Fibroblast of upper back skin (primary cell): ENCODE data around the gene DHPS.
"Not testable (repeated sequence)": the region's sequence is repeated elsewhere in the genome, so short reads cannot be mapped to it uniquely, and the experiment has no call there.

Experiments
- DNase-seq: peaks from one replicate; pipeline ENCODE4 v3.0.0-alpha.2; 2013

DHPS gene

GRCh38 chr19:12705169-12705568 lies 23.5 kb upstream of the DHPS start:
- no peak for DNase-seq

DNA sequence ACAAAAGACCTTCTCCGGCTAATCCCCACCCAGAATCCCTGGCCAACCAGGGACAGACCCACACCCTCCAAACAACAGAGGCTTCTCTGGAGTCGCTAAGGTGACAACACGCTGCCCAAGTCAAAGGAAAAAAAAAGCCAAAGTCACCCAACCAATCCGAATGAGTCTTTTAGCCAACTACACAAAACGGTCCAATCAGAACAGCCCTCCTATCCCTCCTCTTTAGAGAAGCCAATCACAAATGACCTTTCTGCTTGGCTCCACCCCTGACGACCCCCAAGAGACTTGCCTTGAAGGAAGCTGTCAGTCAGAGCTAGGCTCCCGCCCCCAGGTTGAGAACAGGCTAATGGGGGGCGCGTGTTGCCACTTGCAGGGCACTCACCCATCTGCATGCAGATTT lies 21.4 kb upstream of the DHPS start:
- peak; percentile 27 for DNase-seq

- DNase-seq, result no peak
Measured at GRCh38 chr19:12701596-12702282, 20.1 kb upstream of the DHPS start.

- no peak for DNase-seq
Measured at GRCh38 chr19:12698138-12698537, 16.5 kb upstream of the DHPS start.

DNA sequence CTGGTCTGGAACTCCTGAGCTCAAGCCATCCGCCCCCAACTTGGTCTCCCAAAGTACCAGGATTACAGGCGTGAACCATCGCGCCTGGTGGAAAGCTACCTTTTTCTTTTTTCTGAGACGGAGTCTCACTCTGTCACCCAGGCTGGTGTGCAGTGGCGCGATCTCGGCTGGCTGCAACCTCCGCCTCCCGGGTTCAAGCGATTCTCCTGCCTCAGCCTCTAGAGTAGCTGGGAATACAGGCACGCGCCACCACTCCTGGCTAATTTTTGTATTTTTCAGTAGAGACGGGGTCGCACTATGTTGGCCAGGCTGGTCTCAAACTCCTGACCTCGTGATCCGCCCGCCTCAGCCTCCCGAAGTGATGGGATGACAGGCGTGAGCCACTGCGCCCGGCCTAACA lies 15.7 kb upstream of the DHPS start:
- DNase-seq, result not testable (repeated sequence)

GRCh38 chr19:12696366-12697335 lies 15.0 kb upstream of the DHPS start, which contains the start of gene FBXW9:
Gene FBXW9 (minus strand): TSS chr19:12696631. CDS start chr19:12696581, 50 bp downstream.
- DNase-seq, result peak; percentile 95

GRCh38 chr19:12695997-12696365 lies 14.3 kb upstream of the DHPS start:
- DNase-seq, result no peak

GRCh38 chr19:12695514-12695913 lies 13.8 kb upstream of the DHPS start:
- DNase-seq, result no peak

DNA sequence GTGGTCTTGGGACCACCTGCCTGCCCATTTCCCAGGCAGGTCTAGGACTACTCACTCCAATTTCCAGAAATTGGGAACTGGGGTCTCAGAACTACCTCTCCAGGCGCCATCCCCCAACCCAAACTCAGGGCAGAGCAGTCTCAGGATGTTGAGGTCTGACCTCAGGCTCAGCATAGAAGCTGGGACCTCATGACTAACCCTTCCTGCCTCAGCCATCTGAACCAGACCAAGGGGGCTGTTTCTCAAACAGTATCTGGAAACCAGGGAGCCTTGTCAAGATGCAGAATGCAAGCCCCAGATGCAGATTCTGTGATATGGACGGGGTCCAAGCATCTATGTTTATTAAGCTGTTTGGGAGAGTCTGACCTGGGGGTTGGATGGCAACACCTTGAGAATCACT lies 13.4 kb upstream of the DHPS start:
- no peak for DNase-seq

DNA sequence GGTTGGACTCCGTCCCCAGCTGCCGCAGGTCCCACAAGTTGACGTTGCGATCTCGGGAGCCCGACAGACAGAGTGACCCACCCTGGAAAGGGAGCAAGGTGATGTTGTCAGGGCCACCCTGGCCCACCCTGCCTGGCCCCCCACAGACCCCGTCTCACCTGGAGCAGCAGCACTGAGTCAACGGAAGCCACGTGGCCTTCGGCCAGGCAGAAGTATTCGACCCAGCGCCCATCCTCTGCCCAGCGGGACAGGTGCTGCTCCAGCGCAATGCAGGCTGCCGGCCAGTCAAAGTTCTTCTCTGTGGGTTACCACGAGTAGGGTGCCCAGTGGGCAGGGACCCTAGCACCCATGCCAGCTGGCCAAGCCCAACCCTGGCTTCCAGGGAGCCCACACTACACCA lies 13.0 kb upstream of the DHPS start:
- DNase-seq, result no peak

DNA sequence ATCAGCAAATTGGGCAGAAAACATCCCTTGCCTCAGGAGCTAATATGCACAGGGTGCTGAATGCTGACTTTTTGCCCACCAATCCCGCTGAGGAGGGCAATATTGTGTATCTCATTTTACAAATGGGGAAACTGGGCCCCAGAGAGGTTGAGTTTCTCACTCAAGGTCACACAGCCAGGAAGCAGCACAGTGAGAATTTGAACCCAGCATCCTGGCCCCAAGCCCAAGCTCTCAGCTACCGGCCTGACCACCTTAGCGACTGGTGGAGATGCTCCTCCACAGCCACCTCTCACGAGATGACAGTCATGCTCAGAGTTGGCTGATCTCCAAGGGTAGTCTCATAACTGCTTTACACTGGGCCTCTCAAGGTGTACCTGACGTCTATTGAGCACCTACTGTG lies 11.3 kb upstream of the DHPS start:
- DNase-seq, result no peak

- no peak for DNase-seq
Measured at GRCh38 chr19:12689581-12690216, 8.0 kb upstream of the DHPS start.

- no peak for DNase-seq
Measured at GRCh38 chr19:12689012-12689411, 7.3 kb upstream of the DHPS start.

- DNase-seq, result no peak
Measured at GRCh38 chr19:12687496-12688196, 6.0 kb upstream of the DHPS start, which contains the start of gene GNG14. Gene GNG14 (plus strand): TSS chr19:12687998. CDS start chr19:12688049, 51 bp downstream.

DNA sequence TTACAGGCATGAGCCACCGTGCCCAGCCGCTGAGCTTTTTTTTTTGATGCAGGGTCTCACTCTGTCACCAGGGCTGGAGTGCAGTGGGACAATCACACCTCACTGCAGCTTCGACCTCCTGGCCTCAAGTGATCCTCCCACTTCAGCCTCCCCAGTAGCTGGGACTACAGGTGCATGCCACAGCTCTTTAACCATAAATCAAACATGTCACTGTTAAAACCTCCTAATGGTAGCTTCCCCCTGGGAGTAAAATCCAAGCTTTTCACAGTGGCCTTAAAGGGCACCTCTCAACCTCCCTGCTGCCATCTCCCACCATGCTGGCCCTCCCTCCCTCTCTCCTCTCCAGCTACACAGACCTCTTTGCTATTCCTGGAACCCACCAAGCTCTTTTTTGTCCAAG lies 4.2 kb upstream of the DHPS start:
- DNase-seq, result no peak

- no peak for DNase-seq
Measured at GRCh38 chr19:12680034-12680433, 1.6 kb downstream of the DHPS start.

GRCh38 chr19:12678039-12678438 lies 3.6 kb downstream of the DHPS start:
- DNase-seq, result not testable (repeated sequence)

DNA sequence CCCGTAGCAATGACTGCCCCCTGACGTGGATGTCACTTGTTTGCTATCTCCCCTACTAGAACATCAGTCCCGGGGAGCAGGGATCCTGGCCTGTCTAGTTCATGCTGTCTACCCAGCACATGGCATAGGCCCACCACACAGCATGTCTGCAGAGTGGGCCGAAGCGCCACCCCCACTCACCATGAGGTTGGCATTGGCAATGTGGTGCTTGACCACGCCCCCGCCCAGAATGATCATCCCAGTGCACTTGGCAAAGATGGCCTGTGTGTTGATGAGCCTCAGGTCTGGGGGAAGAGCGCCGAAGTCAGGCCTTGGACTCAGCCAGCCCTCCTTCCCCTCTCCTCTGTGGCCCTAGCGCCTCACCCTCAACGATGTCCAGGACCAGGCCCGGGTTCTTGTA lies 4.8 kb downstream of the DHPS start:
- no peak for DNase-seq

DNA sequence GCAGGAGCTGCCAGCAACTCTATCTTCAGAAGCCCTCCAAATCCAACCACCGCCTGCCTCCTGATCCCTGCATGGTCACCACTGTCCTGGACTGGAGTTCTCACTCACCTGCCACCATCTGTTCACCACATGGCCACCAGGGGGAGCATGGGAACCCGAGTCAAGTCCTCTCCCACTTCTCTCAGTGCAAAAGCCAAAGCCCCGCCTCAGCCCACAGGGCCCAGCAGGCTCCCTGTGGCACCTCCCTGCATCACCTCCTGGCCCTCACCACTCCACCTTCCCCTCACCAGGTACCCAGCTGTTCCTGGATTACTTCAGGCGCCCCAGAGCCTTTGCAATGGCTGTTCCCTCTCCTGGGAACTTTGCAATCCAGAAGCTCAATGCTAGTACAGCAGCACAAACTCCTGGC lies 5.3 kb downstream of the DHPS start:
- DNase-seq, result peak; percentile 68

GRCh38 chr19:12675940-12676339 lies 5.7 kb downstream of the DHPS start:
- no peak for DNase-seq

DNA sequence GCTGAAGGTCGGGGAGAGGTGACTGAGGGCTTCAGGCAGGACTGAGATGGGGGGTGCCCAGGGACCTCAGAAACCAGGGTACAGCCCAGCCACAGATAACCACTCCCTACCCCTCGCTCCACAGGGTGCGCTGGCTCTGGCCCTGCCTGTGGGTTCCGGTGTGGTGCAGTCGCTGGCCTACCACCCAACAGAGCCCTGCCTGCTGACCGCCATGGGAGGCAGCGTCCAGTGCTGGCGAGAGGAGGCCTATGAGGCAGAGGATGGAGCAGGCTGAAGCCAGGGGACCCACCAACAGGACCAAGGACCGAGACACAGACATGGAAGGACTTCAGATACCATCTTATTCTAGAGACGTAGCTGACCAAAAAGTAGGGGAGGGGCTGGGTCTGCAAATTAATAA lies 6.3 kb downstream of the DHPS start:
- no peak for DNase-seq

GRCh38 chr19:12672744-12673143 lies 8.9 kb downstream of the DHPS start:
- DNase-seq, result no peak
